Measurements from ENCODE around the gene NUP58. TPM values are rescaled to one million over a fixed set of nuclear protein-coding genes. Genes with fewer than 3 reads are reported as not detected.

The NUP58 gene, protein sequence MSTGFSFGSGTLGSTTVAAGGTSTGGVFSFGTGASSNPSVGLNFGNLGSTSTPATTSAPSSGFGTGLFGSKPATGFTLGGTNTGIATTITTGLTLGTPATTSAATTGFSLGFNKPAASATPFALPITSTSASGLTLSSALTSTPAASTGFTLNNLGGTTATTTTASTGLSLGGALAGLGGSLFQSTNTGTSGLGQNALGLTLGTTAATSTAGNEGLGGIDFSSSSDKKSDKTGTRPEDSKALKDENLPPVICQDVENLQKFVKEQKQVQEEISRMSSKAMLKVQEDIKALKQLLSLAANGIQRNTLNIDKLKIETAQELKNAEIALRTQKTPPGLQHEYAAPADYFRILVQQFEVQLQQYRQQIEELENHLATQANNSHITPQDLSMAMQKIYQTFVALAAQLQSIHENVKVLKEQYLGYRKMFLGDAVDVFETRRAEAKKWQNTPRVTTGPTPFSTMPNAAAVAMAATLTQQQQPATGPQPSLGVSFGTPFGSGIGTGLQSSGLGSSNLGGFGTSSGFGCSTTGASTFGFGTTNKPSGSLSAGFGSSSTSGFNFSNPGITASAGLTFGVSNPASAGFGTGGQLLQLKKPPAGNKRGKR
- 10 to 100 TPM; 41.6 to 89.5 (median 65.6) TPM for total RNA-seq

- WGBS, 10 experiments, result 0 to 17% (median 1%) methylated on average over 2 to 36 of the region's 64 CpGs; no CpG with 5 or more reads in 2 of the 10 experiments
- H3K27ac ChIP-seq, result peak within 1 kb of the TSS; percentile 70 to 87
- in situ Hi-C loops (cut with MboI; ENCODE audit: low pct_unique_long_range_greater_than_20kb in 2 of 9, low sequenced_read_pairs in 9 of 9, unreplicated experiment in 9 of 9), result no loop called here
- peak; percentile 96 to 100 (median 99) for ATAC-seq (replicated peaks in 6 of 8)
- H3K4me1 ChIP-seq (replicated peaks in 1 of 2), result peaks cover 9 to 13% of the 10 kb centered on the region in 2 donors
- H3K4me3 ChIP-seq, result peak within 1 kb of the TSS; percentile 57 to 92 (median 78)
These were observed at the start of gene NUP58 for GRCh38 chr13:25301347-25302113. Gene NUP58 (plus strand): TSS chr13:25301625. CDS start chr13:25301774, 149 bp downstream.

DNA sequence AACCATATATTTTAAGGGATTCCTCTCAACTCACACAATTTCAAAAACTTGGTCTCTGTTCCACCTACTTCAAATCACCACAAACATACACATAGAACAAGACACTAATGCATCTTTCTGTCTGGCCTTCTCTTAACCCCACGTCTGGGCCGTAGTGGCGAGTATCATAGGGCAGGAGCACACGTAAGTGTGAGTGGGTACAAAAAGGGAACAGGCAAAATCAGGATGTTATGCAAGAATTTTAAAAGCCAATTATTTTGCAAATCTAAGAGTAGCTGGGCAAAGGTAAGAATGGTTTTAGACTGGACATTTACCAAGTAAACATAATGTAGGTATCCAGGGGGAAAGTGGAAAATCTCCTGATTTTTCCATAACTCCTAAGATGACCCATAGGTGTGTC is 49.2 kb upstream of the NUP58 start:
- Histone ChIP-seq H3K4me3 (no peak overlapping the region), H3K27ac (no peak overlapping the region), H3K4me1 (replicated peaks in 1 of 2) (no peaks in the 10 kb centered on the region)
- in situ Hi-C loops (cut with MboI; ENCODE audit: low pct_unique_long_range_greater_than_20kb in 2 of 9, low sequenced_read_pairs in 9 of 9, unreplicated experiment in 9 of 9), result no loop called here
- 60 to 100% (median 98%) methylated on average over 1 to 4 of the region's 4 CpGs; no CpG with 5 or more reads in 4 of the 10 experiments for WGBS, 10 experiments
- no peak for ATAC-seq (replicated peaks in 6 of 8)

DNA sequence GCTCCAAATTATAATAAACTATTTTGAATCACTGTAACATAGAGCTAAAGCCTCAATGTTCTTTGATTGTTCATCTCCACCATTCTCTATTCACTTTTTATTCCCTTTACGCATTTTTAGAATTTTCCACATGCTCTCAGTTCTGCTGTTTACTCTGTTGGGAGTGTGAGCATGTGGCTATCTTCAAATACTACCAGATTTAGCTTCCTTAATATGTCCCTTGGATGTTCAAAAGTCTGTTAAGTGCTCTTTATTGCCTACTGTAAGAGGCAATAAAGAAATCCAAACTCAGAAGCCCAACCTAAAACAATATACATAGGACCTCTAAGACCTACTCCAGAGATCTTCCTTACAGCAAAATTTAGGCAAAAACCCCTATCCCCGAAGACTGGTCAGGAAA is 48.7 kb upstream of the NUP58 start:
- Histone ChIP-seq H3K4me3 (no peak overlapping the region), H3K4me1 (replicated peaks in 1 of 2) (no peaks in the 10 kb centered on the region), H3K27ac (no peak overlapping the region)
- 83 to 100% (median 89%) methylated on average over 1 to 2 of the region's 2 CpGs for WGBS, 10 experiments
- in situ Hi-C loops (cut with MboI; ENCODE audit: low pct_unique_long_range_greater_than_20kb in 2 of 9, low sequenced_read_pairs in 9 of 9, unreplicated experiment in 9 of 9), result no loop called here
- no peak for ATAC-seq (replicated peaks in 6 of 8)

DNA sequence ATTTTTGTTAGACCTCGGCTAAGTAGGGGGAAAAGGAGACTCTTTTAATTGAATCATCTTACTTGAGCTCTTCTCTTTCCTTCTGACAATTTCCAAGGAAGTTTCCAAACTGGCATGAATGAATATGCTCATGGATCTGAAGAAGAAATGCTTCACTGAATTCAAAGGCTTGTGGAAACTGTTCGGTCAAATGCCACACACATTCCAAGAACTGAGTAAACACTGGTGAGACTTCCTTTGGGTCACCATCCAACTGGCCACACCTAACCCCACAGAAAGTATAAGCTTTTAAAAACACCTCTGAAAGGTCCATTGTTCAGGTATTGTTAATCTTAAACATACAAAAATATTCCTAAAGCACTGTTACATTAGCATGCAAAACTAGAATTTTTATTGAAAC is 47.7 kb upstream of the NUP58 start:
- no peaks in the 10 kb centered on the region for H3K4me1 ChIP-seq (replicated peaks in 1 of 2)
- in situ Hi-C loops (cut with MboI; ENCODE audit: low pct_unique_long_range_greater_than_20kb in 2 of 9, low sequenced_read_pairs in 9 of 9, unreplicated experiment in 9 of 9), result no loop called here
- 42 to 100% (median 91%) methylated on average over 1 to 2 of the region's 2 CpGs; no CpG with 5 or more reads in 2 of the 10 experiments for WGBS, 10 experiments
- no peak overlapping the region for H3K4me3 ChIP-seq
- H3K27ac ChIP-seq, result no peak overlapping the region
- ATAC-seq (replicated peaks in 6 of 8), result peak in 1 of 8 experiments; percentile 16

DNA sequence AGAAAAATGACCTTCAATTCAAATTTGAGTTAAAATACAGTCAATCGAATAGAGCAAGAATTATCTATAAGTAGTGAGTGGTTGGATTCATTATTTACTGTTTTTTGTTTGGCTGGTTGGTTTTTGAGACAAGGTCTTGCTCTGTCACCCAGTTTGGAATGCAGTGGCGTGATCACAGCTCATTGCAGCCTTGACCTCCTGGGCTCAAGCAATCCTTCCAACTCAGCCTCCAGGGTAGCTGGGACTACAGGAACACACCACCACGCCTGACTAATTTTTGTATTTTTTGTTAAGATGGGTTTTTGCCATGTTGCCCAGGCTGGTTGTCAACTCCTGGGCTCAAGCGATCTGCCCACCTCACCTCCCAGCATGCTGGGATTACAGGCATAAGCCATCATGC is 39.2 kb upstream of the NUP58 start:
- WGBS, 10 experiments, result 72 to 100% (median 97%) methylated on average over 1 to 4 of the region's 4 CpGs
- Histone ChIP-seq H3K4me1 (replicated peaks in 1 of 2) (no peaks in the 10 kb centered on the region), H3K4me3 (no peak overlapping the region), H3K27ac (no peak overlapping the region)
- in situ Hi-C loops (cut with MboI; ENCODE audit: low pct_unique_long_range_greater_than_20kb in 2 of 9, low sequenced_read_pairs in 9 of 9, unreplicated experiment in 9 of 9), result no loop called here
- ATAC-seq (replicated peaks in 6 of 8), result no peak

DNA sequence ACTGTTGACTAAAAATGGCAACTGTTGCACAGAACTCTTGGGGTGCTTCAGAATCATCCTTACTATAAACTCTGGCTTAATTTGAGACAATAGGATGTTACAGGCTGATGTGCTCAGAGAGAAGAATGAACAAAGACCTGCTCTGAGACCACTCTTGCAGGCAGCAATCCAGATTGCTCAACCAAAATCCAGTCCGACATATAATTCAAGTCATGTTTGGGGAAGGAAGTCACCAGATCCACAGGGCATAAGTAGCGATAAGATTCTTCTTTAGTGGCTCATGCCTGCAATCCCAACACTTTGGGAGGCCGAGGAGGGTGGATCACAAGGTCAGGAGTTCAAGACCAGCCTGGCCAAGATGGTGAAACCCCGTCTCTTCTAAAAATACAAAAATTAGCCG is 34.7 kb upstream of the NUP58 start:
- 100% methylated on average over 1 to 5 of the region's 5 CpGs; no CpG with 5 or more reads in 5 of the 10 experiments for WGBS, 10 experiments
- H3K4me3 ChIP-seq, result no peak overlapping the region
- no peaks in the 10 kb centered on the region for H3K4me1 ChIP-seq (replicated peaks in 1 of 2)
- no peak overlapping the region for H3K27ac ChIP-seq
- no peak for ATAC-seq (replicated peaks in 6 of 8)
- in situ Hi-C loops (cut with MboI; ENCODE audit: low pct_unique_long_range_greater_than_20kb in 2 of 9, low sequenced_read_pairs in 9 of 9, unreplicated experiment in 9 of 9), result no loop called here

GRCh38 chr13:25267715-25268114 is 33.7 kb upstream of the NUP58 start:
- ATAC-seq (replicated peaks in 6 of 8), result peak in 1 of 8 experiments; percentile 47
- 64 to 100% (median 89%) methylated on average over 1 of the region's 1 CpG; no CpG with 5 or more reads in 5 of the 10 experiments for WGBS, 10 experiments
- no peak overlapping the region for H3K27ac ChIP-seq

DNA sequence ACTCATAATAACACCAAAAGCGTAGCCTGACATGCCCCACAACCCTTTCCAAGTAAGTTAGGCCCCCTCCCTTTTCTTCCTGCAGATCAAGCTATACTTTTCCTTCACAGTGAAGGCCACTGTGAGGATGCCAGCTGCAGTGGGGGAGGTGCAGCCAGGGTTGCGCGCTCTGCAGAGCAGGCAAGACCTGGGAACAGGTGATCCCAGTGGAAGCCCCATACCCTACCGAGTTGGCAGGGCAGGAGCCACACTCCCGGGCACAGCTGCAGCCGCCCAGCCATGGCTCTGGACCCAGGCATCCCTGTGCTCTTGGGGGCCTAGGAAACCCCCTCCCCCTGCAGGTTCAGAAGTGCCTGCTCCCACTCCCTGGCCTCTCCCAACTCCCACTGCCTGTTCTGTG is 32.9 kb upstream of the NUP58 start:
- no peak for ATAC-seq (replicated peaks in 6 of 8)
- Histone ChIP-seq H3K27ac (no peak overlapping the region), H3K4me1 (replicated peaks in 1 of 2) (no peaks in the 10 kb centered on the region), H3K4me3 (no peak overlapping the region)
- in situ Hi-C loops (cut with MboI; ENCODE audit: low pct_unique_long_range_greater_than_20kb in 2 of 9, low sequenced_read_pairs in 9 of 9, unreplicated experiment in 9 of 9), result no loop called here
- WGBS, 10 experiments, result 71 to 100% (median 100%) methylated on average over 1 to 3 of the region's 6 CpGs; no CpG with 5 or more reads in 4 of the 10 experiments

More at GRCh38 chr13:25267715-25268114, 33.7 kb upstream of the NUP58 start:
- in situ Hi-C loops (cut with MboI; ENCODE audit: low pct_unique_long_range_greater_than_20kb in 2 of 9, low sequenced_read_pairs in 9 of 9, unreplicated experiment in 9 of 9), result no loop called here
- Histone ChIP-seq H3K4me3 (no peak overlapping the region), H3K4me1 (replicated peaks in 1 of 2) (no peaks in the 10 kb centered on the region)

GRCh38 chr13:25276748-25277147 is 24.7 kb upstream of the NUP58 start:
- Histone ChIP-seq H3K4me1 (replicated peaks in 1 of 2) (peaks cover 0 to 3% of the 10 kb centered on the region in 2 donors), H3K27ac (no peak overlapping the region), H3K4me3 (no peak overlapping the region)
- in situ Hi-C loops (cut with MboI; ENCODE audit: low pct_unique_long_range_greater_than_20kb in 2 of 9, low sequenced_read_pairs in 9 of 9, unreplicated experiment in 9 of 9), result no loop called here
- WGBS, 10 experiments, result 100% methylated on average over 1 to 2 of the region's 2 CpGs; no CpG with 5 or more reads in 3 of the 10 experiments
- peak in 1 of 8 experiments; percentile 18 for ATAC-seq (replicated peaks in 6 of 8)

DNA sequence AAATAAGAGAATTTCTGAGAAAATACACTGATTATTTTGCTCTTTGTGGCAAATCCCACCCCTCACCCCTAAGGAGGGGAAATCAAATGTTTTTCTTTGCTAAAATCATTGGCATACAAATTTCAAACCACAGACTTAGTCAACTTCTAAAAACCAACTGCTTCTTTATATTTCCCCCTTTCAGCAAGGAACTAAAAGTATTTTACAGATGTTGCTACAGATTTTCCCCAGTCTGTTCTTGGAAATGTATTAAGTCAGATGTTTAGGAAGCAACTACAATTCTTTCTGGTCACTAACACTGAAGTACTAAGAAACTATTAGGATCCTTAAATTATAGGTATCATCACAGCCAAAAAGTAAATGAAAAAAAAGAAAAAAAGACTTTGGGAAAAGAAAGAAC is 21.0 kb upstream of the NUP58 start:
- ATAC-seq (replicated peaks in 6 of 8), result no peak
- Histone ChIP-seq H3K4me1 (replicated peaks in 1 of 2) (peaks cover 0 to 4% of the 10 kb centered on the region in 2 donors), H3K4me3 (no peak overlapping the region), H3K27ac (no peak overlapping the region)
- in situ Hi-C loops (cut with MboI; ENCODE audit: low pct_unique_long_range_greater_than_20kb in 2 of 9, low sequenced_read_pairs in 9 of 9, unreplicated experiment in 9 of 9), result no loop called here

GRCh38 chr13:25281193-25281934 is 20.1 kb upstream of the NUP58 start:
- Histone ChIP-seq H3K4me3 (no peak overlapping the region), H3K4me1 (replicated peaks in 1 of 2) (peaks cover 4 to 11% of the 10 kb centered on the region in 2 donors), H3K27ac (peak overlapping the region in 1 of 2 donors; percentile 33)
- in situ Hi-C loops (cut with MboI; ENCODE audit: low pct_unique_long_range_greater_than_20kb in 2 of 9, low sequenced_read_pairs in 9 of 9, unreplicated experiment in 9 of 9), result no loop called here
- 14 to 100% (median 71%) methylated on average over 1 to 4 of the region's 4 CpGs for WGBS, 10 experiments
- peak in 3 of 8 experiments; percentile 73 to 84 (median 82) for ATAC-seq (replicated peaks in 6 of 8)

GRCh38 chr13:25281935-25282332 is 19.5 kb upstream of the NUP58 start:
- ATAC-seq (replicated peaks in 6 of 8), result peak in 1 of 8 experiments; percentile 9
- Histone ChIP-seq H3K4me1 (replicated peaks in 1 of 2) (peaks cover 4 to 11% of the 10 kb centered on the region in 2 donors), H3K27ac (peak overlapping the region in 1 of 2 donors; percentile 33), H3K4me3 (no peak overlapping the region)
- WGBS, 10 experiments, result 86 to 100% (median 90%) methylated on average over 1 of the region's 1 CpG; no CpG with 5 or more reads in 5 of the 10 experiments
- in situ Hi-C loops (cut with MboI; ENCODE audit: low pct_unique_long_range_greater_than_20kb in 2 of 9, low sequenced_read_pairs in 9 of 9, unreplicated experiment in 9 of 9), result no loop called here
